Cardiac muscle cell (in vitro differentiated cells and primary cell): ENCODE results near the gene MIPOL1. TPM values are rescaled to one million over a fixed set of nuclear protein-coding genes. Genes with fewer than 3 reads are reported as not detected.
"Not testable (repeated sequence)": the region's sequence is repeated elsewhere in the genome, so short reads cannot be mapped to it uniquely, and the experiment has no call there.

ENCODE experiments used
- DNase-seq, 2 donors: peaks; one replicate each; pipeline versions ENCODE4 v3.0.0 to v3.0.0-alpha.2; 2010 to 2017; ENCODE audit warnings: low read depth in 1 of 2, low spot score in 1 of 2
- H3K27ac ChIP-seq: fragments of 200-600 bp; sonication (generic); 2 replicates; pipeline ENCODE4 v1.5.1; 2016
- H3K27me3 ChIP-seq: fragments of 200-600 bp; sonication (generic); 2 replicates; pipeline ENCODE4 v1.6.0; 2016; ENCODE audit warnings: control low read depth
- H3K36me3 ChIP-seq: fragments of 200-600 bp; sonication (generic); 2 replicates; pipeline ENCODE4 v1.5.1; 2016; ENCODE audit warnings: control low read depth
- H3K4me1 ChIP-seq: fragments of 200-600 bp; sonication (generic); 2 replicates; pipeline ENCODE4 v1.8.1; 2017; ENCODE audit warnings: low read depth, mild to moderate bottlenecking, mixed run types
- H3K4me3 ChIP-seq: fragments of 200-600 bp; sonication (generic); 2 replicates; pipeline ENCODE4 v1.5.1; 2016; ENCODE audit warnings: mild to moderate bottlenecking
- H3K9me3 ChIP-seq: fragments of 200-600 bp; sonication (generic); 2 replicates; pipeline ENCODE4 v1.5.1; 2017; ENCODE audit warnings: low read depth, mild to moderate bottlenecking, control low read depth
- polyA plus RNA-seq: library from polyadenylated mRNA; unstranded; fragments of >200 nt; fragmentation: Nextera tagmentation; extraction: Ambion mirVana; gene quantifications from 2 replicates; pipeline ENCODE4 v1.2.1, GENCODE V29; 2016
- total RNA-seq: library from RNA; depleted of rRNA; stranded (reverse); fragments of >200 nt; gene quantifications from 2 replicates; pipeline ENCODE4 v1.2.3, GENCODE V29; 2016
- TF ChIP-seq, protein P1 (sequence below): IDR thresholded peaks from 2 replicates; pipeline ENCODE4 v1.5.1; 2012; ENCODE audit warnings: low read depth, mild to moderate bottlenecking, low read length

The MIPOL1 gene
- total and polyA plus RNA-seq, 2 experiments from 2014 or later, result 7.3 to 8.4 TPM

DNA sequence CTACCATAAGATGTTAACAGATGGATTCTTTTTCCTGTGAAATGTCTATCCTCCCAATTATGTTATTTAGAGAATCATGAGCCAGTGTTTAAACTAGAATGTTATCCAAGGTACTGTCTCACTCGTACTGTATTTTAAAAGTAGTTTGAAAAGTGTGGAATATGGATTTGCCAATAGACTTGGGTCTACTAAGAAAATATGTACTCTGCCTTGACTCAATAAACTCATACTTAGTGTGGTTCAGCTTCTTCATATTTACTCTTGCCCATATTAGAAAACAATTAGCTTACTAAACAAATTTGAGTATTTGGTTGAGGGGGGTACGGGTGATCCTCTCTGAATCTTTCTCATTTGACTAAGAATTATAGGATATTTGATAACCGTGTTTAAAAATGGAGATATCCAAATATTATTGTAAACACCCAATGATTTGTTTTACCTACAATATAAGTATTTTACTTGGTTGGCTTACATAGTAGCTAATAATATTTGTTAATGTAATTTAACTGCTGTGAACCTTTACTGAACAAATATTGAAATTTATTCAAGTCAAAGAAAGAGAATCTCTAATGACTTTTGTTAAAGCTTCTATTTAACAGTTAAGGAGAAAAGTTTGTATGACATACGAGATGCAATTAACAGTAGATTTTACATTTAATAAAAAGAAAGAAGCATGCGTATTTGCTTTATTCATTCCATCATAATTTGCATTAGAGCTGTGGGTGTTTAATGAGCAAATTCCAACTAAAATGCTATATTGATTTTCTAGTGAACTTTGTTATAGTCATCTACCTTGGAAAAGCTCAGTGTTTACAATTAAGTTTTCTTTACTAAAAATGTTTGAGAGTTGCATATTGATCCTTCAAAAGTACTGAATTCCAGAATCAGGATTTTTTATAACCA lies 81.2 kb downstream of the MIPOL1 start:
- H3K27ac ChIP-seq, result no peak overlapping the region
- H3K4me3 ChIP-seq, result no peak overlapping the region
- no peaks in the 10 kb centered on the region for H3K36me3 ChIP-seq
- no peak for DNase-seq
- H3K27me3 ChIP-seq, result no peaks in the 10 kb centered on the region
- no peaks in the 10 kb centered on the region for H3K4me1 ChIP-seq
- TF ChIP-seq, protein P1, sequence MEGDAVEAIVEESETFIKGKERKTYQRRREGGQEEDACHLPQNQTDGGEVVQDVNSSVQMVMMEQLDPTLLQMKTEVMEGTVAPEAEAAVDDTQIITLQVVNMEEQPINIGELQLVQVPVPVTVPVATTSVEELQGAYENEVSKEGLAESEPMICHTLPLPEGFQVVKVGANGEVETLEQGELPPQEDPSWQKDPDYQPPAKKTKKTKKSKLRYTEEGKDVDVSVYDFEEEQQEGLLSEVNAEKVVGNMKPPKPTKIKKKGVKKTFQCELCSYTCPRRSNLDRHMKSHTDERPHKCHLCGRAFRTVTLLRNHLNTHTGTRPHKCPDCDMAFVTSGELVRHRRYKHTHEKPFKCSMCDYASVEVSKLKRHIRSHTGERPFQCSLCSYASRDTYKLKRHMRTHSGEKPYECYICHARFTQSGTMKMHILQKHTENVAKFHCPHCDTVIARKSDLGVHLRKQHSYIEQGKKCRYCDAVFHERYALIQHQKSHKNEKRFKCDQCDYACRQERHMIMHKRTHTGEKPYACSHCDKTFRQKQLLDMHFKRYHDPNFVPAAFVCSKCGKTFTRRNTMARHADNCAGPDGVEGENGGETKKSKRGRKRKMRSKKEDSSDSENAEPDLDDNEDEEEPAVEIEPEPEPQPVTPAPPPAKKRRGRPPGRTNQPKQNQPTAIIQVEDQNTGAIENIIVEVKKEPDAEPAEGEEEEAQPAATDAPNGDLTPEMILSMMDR, result no peak
- no peaks in the 10 kb centered on the region for H3K9me3 ChIP-seq

DNA sequence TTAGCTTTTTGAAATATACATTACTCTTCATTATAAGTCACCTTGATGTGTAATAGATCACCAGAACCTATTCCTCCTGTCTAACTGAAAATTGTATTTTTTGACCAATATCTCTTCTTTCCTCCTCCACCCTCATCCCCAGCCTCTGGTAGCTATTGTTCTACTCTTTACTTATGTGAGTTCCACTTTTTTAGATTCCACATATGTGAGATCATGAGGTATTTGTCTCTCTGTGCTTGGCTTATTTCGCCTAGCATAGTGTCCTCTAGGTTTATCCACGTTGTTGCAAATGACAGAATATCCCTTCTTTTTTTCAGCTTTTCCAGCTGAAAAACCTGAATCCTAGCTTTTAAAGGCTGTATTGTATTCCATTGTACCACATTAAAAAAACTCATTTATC lies 82.1 kb downstream of the MIPOL1 start:
- TF ChIP-seq, protein P1, result no peak
- Histone ChIP-seq H3K27ac (no peak overlapping the region), H3K4me1 (no peaks in the 10 kb centered on the region), H3K4me3 (no peak overlapping the region), H3K36me3 (no peaks in the 10 kb centered on the region), H3K9me3 (no peaks in the 10 kb centered on the region), H3K27me3 (no peaks in the 10 kb centered on the region)
- no peak for DNase-seq

- no peaks in the 10 kb centered on the region for H3K36me3 ChIP-seq
- no peak overlapping the region for H3K4me3 ChIP-seq
- no peak for DNase-seq
- TF ChIP-seq, protein P1, result no peak
- no peaks in the 10 kb centered on the region for H3K9me3 ChIP-seq
- no peak overlapping the region for H3K27ac ChIP-seq
- H3K4me1 ChIP-seq, result no peaks in the 10 kb centered on the region
- no peaks in the 10 kb centered on the region for H3K27me3 ChIP-seq
Measured at GRCh38 chr14:37284760-37285159, 87.0 kb downstream of the MIPOL1 start.

DNA sequence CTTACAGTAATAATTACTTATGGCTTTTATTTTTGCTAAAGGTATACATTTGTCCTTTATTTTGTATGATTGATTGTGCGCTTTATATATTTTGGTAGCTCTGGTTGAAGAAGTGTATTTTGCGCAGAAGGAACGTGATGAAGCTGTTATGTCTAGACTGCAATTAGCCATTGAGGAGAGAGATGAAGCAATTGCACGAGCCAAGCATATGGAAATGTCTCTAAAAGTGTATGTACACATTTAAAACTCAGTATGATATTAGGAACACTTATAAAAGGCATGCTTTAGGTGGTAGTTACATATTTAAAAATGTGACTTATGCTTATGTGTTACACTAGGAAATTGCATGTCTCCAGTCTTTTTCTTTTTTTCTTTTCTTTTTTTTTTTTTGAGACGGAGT lies 87.5 kb downstream of the MIPOL1 start:
- Histone ChIP-seq H3K4me3 (no peak overlapping the region), H3K9me3 (no peaks in the 10 kb centered on the region), H3K4me1 (no peaks in the 10 kb centered on the region), H3K27ac (no peak overlapping the region), H3K27me3 (no peaks in the 10 kb centered on the region), H3K36me3 (no peaks in the 10 kb centered on the region)
- no peak for DNase-seq
- TF ChIP-seq, protein P1, result no peak

DNA sequence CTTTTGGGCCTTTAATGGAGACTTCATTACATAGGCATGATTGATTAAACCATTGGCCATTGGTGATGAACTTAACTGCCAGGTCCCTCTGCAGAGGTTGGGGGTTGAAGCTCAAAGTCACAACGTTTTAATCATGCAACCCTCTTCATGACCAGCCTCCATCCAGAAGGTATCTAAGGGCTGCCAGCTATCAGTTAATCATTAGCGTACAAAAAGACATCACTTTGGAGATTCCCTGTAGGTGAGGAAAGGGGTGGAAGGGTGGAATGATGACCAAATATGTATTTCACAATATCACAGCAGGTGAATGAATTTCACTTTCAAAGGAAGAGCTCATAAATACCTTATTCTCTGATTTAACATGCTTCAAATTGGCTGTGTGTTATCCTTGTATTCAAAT lies 92.0 kb downstream of the MIPOL1 start:
- TF ChIP-seq, protein P1, result no peak
- DNase-seq, result no peak
- H3K36me3 ChIP-seq, result no peaks in the 10 kb centered on the region
- H3K4me3 ChIP-seq, result no peak overlapping the region
- H3K4me1 ChIP-seq, result no peaks in the 10 kb centered on the region
- no peak overlapping the region for H3K27ac ChIP-seq
- no peaks in the 10 kb centered on the region for H3K9me3 ChIP-seq
- H3K27me3 ChIP-seq, result no peaks in the 10 kb centered on the region

DNA sequence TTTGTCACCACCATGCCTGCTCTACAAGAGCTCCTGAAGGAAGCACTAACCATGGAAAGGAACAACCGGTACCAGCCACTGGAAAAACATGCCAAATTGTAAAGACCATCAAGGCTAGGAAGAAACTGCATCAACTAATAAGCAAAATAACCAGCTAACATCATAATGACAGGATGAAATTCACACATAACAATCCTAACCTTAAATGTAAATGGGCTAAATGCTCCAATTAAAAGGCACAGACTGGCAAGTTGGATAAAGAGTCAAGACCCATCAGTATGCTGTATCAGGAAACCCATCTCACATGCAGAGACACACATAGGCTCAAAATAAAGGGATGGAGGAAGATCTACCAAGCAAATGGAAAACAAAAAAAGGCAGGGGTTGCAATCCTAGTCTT lies 97.5 kb downstream of the MIPOL1 start:
- H3K9me3 ChIP-seq, H3K27ac ChIP-seq, H3K27me3 ChIP-seq, DNase-seq, H3K36me3 ChIP-seq, H3K4me3 ChIP-seq, H3K4me1 ChIP-seq: not testable (repeated sequence)
